Measurements from ENCODE around the gene SLC9A9.

The SLC9A9 gene

DNA sequence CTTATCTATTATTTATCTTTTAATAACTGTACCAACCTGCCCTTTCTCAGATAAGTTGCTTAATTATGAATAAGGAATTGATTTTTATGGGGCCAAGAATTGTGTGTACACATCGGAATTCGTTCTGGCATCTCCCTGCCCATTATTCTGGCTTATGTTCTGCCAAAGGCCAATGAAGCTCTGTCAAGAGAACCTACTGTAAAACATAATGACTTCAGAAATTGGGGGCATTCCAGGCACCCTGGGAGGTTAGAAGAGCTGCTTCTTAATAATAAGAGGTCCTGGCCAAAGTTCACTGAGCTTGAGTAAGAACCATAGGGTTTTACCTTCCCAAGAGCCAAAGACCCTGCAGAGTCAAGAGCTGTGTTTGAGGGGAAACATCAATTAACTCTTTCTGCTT, 261.7 kb downstream of the SLC9A9 start:
- DNase-seq: no peak

DNA sequence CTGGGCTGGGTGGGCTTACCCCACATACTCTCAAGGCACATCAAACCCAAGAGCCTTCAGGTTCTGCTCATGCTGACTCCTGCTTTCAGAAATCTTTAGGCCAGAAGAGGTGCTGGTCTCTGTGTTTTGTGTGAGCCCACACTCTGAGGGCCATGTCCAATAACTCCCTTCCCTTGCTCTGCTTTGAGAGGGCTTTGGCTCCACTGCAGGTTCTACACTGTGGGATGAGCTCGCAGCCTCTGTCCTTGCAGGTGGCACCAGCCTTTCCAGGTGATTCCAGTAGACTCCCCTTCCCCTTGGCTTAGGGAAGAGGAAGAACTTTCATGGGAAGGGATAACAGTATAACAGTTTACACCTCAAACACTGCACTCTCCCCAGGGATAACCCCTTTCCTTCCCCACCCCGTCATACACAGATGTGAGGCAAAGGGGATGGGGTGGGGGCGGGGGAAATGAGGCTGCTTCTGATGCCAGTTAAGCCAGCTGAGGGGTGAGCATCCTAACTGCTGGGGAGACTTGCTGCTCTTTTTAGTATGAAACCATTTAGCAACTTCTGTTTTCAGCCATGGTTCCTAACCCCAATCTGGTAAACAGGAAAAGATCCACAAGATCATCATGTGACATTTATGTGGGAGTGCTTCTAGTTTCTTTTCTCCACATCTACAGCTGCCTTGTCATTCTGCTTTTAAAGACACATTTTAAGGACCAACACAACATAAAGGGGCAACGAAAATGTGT, 262.4 kb downstream of the SLC9A9 start:
- DNase-seq: no peak

DNA sequence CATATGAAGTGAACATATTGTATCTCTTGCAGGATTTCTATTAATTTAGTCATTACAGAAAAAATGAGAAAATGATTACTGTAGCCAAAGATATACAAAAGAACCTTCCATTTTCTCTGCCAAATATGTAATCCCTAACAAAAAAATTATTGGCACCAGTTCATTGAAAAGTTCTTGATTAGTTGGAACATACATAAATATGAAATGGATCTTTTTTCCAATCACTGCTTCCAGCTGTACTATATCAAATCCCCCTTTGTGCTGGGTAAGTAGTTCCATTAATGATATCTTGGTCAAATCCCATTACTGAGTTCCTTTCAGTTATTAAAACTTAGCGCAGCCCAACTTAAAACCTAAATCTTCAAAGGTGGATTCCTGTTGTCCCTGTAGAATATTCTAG, 263.8 kb downstream of the SLC9A9 start:
- no peak for DNase-seq

DNA sequence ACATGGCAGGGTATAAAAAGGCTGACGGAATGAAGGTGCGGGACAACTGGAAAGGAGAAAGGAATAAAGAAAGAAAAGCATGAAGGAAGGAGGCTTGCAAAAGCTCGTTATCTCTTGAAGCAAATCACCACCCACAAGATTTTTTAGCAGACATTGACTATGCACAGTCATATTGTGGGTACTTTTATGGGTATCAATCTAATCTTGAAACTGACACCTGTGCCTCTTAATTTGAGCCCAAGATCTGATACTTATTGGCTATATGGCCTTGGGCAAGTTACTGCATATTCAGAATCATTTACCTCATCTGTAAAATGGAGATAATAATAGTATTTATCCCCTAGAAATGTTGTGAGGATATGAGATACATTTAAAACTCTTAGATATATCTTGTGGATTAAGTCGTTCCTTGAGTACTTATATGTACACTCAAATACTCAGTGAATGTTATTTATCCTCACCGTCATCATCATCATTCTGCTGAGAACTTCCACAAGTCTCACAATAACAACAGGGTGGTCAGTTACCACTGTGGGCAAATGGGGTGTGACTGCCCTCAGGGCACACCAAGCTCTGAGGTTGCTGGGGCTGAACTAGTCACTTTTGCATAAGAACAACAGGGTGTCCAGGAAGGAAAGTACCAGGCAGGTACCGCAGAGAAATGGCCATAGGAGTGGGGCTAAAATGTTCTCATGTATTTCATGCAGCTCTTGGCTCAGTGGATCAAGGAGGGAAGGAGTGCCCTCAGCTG, 266.1 kb downstream of the SLC9A9 start:
- no peak for DNase-seq

DNA sequence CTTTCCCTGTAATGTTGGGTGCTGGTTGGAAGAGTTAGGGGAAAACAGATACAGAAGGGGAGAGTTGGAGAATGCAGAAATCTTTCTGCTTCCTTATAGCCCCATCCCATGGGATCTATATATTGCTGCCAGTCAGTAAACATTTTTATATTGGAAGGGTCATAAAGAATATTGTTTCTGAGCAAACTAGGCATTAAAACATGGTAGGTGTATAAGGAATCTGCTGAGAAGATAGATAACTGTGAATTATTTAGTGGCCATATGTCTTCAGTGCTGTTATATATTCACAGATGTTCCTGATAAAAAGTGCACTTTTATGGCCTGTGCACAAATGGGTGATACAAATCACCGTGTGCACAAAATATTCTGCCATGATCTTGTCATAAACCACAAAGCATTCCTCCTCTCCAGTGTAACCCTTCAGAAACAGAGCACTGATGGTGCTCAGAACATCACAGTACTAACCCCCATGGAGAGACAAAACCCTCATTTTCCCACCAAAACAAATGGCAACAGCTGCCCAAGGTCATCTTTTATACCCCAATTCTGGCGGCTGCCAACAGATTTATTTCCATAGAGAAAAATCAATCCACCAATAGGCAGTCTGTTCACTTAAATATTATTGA, 269.3 kb downstream of the SLC9A9 start:
- DNase-seq: no peak

DNA sequence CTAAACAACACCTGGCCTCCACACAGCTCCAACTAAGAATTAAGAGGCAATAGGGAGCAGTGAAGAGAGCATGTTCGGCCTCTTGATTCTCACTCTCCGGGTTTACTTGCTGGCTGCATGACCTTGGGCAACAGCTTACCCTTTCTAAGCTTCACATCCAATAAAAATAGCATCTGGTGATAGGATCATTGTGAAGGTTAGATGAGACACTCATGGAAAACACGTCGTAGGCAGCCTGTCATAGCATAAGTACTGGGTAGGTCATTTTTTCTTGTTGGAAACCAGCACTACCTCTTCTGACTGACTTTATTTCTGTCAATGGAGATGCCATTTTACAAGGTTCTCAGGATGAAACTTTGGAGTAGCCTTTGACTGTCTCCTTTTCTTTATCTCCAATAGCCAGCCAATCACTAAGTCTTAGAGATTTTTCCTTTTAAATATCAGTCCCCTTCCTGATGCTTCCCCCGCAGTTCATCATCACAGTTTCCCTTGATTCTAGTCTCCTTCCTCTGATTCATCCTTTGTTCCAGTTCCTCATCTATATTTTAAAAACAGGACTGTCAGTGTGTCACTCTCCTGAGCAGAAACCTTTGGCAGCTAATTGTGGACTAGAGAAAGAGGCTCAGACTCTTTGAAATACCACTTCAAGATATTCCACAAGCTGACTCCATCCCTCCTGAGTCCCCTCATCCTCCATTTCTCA, 271.5 kb downstream of the SLC9A9 start:
- DNase-seq: no peak

DNA sequence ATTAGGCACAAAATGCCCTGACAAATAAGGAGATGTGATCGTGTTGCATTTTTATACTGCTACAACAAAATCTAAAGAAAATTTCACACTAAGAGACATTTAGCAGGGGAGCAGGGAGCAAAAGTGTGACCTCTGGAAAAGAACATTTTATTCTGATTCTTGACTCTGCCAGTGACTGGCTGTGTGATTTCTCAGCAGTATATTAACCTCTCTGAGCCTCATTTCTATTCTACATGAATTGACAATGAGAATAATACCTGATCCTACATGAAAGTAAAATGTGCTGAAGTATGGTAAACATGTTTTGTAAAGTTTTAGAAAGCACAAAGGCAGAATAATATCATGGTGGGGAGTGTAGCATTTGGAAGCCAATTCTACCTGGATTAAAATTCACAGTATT, 273.3 kb downstream of the SLC9A9 start:
- DNase-seq: no peak

DNA sequence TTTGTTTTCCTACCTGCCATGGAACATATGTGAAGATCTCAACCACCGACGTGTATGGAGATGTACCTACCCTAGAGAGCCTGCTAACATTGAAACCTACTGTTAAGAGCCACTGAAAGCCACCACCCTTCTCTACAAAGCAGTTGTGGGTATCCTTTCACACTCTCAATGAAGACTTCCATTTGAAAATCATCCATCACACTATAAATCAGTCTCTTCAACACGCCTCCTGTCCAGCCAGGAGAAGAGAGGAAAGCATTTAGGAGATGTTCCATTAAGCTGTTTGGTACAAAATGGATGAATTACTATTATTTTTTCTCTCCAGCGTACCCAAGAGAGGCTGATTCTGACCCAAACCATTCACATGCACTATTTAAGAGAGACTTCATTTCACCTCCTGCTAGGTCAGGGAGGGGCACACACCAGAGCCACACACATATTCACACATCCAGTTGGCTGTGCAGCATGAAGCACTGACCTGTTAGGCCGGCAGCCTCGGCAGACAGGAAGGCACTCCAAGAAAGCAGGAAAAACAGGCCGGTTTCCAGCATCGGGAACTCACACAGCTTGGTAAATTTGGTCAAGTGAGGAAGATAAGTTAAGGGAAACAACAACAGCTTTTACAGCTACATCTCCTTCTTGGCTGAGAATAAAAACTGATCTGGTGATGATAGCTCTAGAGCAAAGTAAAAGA, 274.5 kb downstream of the SLC9A9 start:
- no peak for DNase-seq

DNA sequence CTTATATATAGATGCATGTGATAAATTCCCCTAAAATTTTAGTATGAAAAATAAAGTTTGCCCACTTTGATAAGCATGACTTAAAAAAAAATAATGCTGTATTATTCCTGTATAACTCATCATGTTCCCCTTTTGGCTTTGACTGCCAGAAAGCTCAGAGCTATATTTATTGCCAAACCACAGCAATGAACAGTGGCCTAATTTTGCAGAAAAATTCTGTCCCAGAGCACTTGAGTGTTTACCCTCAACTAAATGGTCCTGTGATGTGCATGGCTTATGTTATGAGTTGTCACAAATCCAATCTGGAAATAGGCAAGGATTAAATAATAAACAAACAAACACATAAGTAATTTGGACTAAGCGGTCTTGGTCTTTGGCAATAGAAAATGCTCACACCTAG, 276.7 kb downstream of the SLC9A9 start:
- DNase-seq: no peak

DNA sequence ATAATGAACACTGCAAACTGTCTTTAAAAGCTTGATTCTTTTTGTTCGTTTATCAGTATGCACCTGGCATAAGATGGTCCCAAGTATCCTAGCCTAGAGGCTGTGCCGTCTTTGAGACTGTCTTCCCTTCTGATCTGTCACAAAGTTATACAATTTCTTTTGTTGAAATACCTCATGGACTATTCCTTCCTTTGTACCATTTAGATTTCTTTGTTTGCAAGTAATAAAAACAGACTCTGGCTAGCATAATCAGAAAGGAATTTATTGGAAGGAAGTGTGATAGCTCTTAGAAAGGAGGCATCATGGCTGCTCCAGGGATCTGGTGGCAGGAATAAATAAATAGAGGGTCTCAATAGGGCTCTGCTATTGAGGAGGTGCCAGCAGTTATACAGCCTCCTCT, 280.4 kb downstream of the SLC9A9 start:
- DNase-seq: no peak

DNA sequence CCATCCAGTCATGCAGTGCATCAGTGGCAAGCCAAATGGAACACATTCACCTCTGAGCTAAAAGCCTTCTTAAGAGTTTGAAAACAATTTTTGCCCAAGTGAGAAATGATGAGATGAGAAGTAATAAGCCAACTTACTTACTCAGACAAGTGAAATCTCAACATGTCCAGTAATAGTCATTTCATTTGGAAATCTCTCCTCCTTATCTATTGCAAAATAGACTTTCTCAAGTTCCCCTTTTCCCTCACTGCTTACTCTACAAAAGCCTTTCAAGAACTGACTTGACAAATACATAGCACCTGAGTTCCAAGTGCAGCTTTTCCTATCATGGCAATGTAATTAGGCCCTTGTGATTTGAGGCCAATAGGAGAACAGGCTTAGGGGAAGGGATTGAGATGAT, 282.3 kb downstream of the SLC9A9 start:
- no peak for DNase-seq

DNA sequence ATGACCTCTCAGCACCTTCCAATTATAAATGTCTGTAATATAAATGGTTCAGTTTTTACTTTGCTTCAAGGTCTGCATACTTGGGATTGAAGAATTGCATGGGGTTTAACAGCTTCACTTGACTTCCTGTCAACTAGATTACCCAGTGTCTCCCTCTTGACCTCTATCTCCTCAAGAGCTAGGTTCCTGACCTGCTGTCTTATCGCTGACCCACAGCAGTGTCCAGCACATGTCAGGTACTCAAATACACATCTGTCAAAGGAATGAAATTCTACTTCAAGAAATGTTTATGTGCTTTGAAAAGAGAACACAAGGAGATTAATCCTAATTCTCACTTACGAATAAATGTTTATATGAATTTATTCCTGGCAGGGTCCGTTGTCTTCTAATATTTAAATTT, 284.5 kb downstream of the SLC9A9 start:
- no peak for DNase-seq

DNA sequence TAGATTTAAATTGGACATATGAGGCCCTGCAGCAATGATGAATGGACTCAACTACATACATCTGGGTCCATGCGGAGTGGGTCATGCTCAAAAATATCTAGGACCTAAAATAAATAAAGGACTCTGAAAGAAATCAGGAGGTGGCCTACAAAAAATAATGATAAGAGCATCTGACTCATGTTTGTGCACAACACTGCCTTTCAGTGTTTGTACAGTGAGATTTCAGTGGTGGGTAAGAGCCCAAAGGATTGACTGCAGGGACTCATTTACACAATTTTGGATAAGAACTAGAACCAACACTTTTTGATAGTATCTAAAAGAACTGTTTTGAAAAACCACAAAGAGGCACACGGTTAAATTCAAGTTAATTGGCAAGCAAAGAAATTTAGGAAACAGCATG, 285.5 kb downstream of the SLC9A9 start:
- no peak for DNase-seq

DNA sequence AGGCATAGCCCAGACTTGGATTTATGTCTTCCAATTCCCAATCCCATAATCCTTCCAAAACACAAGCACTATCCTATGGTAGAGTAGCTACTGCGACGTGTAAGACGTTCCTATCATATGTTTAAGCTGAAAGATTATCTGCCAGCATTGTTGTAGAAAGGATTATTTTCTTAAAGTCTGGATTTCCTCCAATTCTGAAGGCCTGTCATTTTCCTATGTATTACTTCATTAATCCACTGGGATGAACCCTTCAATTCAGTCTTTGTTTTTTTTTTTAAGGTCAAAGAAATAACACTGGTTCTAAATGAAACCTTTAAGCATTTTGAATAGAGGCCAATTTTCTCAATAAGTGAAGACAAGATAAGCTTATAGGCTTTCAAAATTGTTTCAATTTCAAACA, 289.0 kb downstream of the SLC9A9 start:
- DNase-seq: no peak

DNA sequence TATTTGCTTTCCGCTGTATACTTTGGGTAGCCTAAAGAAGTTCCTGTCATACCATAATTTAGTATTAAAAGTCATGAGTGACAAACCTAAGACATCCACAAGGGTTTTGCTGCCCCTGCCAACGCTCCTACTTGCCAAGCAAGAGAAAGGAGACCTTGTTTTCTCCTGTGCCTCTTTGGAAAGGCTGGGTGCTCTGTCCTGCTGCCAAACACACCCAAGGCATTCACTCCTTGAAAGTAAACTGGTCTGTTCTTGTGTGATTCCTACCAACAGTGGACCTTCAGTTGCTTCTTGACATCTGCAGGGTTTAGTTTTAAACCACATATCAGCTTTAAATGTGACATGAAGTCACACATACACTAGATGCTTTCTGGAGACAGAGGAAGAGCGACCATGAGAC, 295.4 kb downstream of the SLC9A9 start:
- no peak for DNase-seq

DNA sequence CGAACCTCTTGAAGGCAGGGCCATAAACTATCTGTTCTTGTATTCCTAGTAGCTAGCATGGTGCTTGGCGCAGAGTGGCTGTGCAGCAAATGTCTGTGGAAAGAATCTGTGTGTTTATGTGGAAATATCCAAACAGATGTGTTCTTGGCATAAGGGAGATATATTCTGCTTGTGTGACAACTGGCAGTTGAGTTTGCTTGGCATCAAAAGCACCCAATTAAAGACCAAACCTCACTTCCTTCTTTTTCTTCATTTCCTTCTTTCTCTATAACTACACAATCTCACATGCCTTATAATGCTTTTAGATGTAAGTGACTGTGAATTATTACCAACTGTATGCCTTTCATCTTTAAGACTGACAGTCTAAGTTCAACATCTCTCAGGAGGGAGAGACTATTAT, 296.5 kb downstream of the SLC9A9 start:
- DNase-seq: no peak

DNA sequence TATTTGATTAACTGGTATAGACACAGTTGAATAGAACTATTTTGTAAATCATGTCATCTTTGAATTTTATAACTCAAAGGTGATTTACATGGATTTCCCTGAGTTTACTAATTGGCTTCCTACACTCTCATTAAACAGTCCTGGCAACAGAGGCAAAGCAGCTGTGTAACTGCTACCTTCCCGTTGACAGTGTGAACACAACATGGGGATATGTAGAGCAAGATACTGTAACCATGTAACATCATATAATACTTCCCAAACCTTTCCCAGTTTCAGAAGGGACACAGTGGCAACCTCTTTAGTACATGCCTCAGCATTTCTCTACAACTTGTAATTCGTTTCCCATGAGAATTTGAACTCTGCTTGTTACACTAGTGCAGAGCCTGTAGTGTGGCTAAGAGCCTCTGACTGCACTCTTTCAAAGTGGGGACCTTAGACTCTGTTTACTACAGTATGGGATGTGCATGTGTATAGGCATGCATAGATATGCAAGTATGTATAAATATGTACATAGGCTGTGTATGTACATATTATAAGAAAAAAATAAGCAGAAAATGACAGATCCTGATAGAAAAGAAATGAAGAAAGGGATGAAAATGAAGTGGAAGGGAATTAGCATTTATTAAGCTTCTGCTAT, 299.3 kb downstream of the SLC9A9 start:
- no peak for DNase-seq

DNA sequence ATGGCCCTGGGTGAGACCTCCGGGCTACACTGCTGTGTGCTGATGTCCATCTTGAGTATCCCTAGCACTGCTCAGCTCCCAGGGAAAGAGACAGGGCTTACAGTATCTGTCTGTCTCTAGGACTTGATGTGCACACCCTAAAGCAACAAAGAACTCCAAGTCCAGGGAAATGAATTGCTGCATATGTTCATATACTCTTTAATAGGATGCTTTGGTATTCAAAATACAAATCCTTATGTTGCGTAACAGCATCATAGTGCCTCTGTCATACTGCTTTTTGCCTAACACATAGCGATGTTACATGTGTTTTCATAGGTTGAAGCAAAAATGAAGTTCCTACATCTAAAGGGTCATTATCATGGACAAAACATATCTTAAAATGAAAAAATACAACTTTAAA, 299.9 kb downstream of the SLC9A9 start:
- DNase-seq: no peak

DNA sequence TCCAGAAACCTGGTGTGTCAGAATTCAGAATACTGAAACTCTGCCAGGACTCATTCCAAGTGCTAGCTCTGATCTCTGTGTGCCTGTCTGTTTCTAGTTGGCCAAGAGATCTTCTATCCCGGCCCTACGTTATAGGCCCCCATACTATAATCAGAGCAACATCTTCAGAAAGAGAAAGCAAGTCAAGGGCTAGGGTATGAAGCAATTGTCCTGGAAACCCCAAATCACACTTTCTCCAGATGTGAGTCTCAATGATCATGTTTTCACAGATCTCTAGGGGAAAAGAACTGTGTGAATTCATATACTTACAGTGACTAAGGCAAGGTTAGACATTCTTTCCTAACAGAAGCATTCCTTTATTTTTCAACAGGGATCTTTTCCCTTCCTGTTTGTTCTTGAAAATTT, 309.7 kb downstream of the SLC9A9 start:
- DNase-seq: no peak

DNA sequence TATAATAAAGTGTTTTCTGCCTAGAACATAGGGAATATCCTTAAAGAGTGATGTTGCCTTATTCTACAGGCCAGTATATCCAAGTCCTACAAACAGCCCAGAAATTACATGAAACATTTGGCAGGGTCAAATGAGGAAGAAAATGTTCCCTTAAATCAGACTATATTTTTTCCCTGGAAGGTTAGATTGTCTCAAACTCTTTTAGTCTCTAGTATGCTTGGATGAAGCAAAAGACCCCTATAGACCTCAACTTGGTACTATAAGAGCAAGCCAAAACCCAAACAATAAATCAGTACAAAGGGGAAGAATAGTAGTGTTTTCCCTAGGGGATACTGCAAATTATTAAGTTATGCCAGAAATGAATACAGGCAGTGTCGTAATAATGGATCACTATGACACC, 310.2 kb downstream of the SLC9A9 start:
- no peak for DNase-seq

DNA sequence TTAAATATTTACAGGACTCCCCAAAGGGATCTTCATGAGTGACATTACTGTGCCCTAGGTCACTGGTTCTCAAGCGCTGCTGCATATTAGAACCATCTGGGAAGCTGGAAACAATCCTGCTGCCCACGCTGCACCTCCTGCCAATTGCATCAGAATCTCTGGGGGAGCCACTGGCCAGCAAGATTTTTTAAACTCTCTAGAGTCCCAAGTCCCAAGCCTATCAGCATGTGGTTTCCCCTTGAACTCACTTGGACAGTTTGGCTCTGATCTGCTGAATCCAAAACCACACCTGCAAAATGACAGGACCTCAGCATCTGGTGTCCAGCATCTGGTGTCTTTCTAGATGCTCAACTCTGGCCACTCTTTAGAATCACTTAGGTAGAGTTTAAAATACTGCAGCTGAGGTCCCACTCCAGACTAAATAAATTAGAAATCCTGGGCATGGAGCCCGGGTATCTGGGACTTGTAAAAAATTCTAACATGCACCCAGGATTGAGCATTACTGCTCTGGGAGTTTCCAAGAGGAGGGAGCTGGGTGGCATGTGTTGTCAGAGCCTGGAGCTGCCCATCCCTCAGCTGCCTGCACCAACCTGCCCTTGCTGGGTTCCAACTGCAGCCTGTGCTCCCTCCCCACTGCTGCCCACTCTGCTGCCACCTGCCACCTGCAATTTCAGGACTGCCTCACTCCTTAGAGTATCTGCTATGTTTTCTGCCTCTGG, 311.3 kb downstream of the SLC9A9 start:
- no peak for DNase-seq
